Measurements from ENCODE around the gene TRPV5.

DNA sequence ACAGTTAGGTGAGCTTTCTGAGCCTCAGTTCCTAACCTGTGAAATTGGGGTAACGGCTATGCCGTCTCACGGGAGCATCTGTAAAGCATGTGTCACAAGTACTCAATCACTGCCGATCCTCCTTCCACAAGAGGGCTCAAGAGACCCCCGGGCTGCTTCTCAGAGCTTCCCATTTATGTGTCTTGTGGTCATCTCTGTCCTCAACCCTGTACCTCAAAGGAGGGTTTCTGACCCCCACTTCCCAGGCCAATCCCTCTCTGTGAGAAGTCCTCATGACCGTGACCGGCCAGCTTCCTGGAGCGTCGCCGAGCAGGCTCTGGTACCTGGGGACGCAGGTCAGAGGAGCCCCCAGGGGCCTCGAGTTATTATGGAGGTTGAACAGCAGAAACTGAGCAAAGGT, 510 bp upstream of the TRPV5 start:
- TF ChIP-seq, protein P1, sequence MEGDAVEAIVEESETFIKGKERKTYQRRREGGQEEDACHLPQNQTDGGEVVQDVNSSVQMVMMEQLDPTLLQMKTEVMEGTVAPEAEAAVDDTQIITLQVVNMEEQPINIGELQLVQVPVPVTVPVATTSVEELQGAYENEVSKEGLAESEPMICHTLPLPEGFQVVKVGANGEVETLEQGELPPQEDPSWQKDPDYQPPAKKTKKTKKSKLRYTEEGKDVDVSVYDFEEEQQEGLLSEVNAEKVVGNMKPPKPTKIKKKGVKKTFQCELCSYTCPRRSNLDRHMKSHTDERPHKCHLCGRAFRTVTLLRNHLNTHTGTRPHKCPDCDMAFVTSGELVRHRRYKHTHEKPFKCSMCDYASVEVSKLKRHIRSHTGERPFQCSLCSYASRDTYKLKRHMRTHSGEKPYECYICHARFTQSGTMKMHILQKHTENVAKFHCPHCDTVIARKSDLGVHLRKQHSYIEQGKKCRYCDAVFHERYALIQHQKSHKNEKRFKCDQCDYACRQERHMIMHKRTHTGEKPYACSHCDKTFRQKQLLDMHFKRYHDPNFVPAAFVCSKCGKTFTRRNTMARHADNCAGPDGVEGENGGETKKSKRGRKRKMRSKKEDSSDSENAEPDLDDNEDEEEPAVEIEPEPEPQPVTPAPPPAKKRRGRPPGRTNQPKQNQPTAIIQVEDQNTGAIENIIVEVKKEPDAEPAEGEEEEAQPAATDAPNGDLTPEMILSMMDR (IDR thresholded peaks at IDR 0.05) = no peak
- TF ChIP-seq POLR2A (IDR thresholded peaks at IDR 0.05) (no peak), POLR2AphosphoS5 (IDR thresholded peaks at IDR 0.05) (no peak)
